HG03442 (cell line): ENCODE results near the gene ICE2.

Experiments used
- ATAC-seq: cut with Tn5 transposase; IDR thresholded peaks from one replicate; pipeline ENCODE4 v1.9.1; 2021; ENCODE audit warnings: mild to moderate bottlenecking, moderate library complexity; ENCODE audit not compliant: unreplicated experiment

The ICE2 gene

GRCh38 chr15:60507596-60508424, 28.9 kb upstream of the ICE2 start:
- peak; percentile 61 for ATAC-seq

- no peak for ATAC-seq
These were observed 17.9 kb upstream of the ICE2 start for GRCh38 chr15:60496853-60497252.

- no peak for ATAC-seq
These were observed 15.2 kb upstream of the ICE2 start for GRCh38 chr15:60494108-60494507.

GRCh38 chr15:60493166-60493565, 14.2 kb upstream of the ICE2 start:
- no peak for ATAC-seq

GRCh38 chr15:60486742-60487141, 7.8 kb upstream of the ICE2 start:
- no peak for ATAC-seq

- ATAC-seq = no peak
These were observed 6.6 kb upstream of the ICE2 start for GRCh38 chr15:60485365-60486055.

- no peak for ATAC-seq
These were observed 4.1 kb upstream of the ICE2 start for GRCh38 chr15:60483042-60483441.

- no peak for ATAC-seq
These were observed 1.9 kb upstream of the ICE2 start for GRCh38 chr15:60480888-60481287.

- ATAC-seq = no peak
These were observed 1.2 kb upstream of the ICE2 start for GRCh38 chr15:60480149-60480548.

GRCh38 chr15:60479361-60480110, 594 bp upstream of the ICE2 start:
- no peak for ATAC-seq

GRCh38 chr15:60477916-60478565, 901 bp downstream of the ICE2 start:
- ATAC-seq = no peak

- no peak for ATAC-seq
These were observed 1.8 kb downstream of the ICE2 start for GRCh38 chr15:60477164-60477563.

GRCh38 chr15:60476713-60477112, 2.2 kb downstream of the ICE2 start:
- no peak for ATAC-seq

GRCh38 chr15:60473135-60473534, 5.8 kb downstream of the ICE2 start:
- no peak for ATAC-seq

GRCh38 chr15:60471314-60471713, 7.6 kb downstream of the ICE2 start:
- no peak for ATAC-seq

- ATAC-seq = no peak
These were observed 8.9 kb downstream of the ICE2 start for GRCh38 chr15:60469893-60470641.

GRCh38 chr15:60464836-60465630, 13.9 kb downstream of the ICE2 start:
- ATAC-seq = no peak

GRCh38 chr15:60462027-60462426, 16.9 kb downstream of the ICE2 start:
- no peak for ATAC-seq

GRCh38 chr15:60460931-60461330, 18.0 kb downstream of the ICE2 start:
- ATAC-seq = no peak

- no peak for ATAC-seq
These were observed 20.2 kb downstream of the ICE2 start for GRCh38 chr15:60458721-60459120.
